ENCODE measurements around the gene BLID. TPM values are rescaled to one million over a fixed set of nuclear protein-coding genes. Genes with fewer than 3 reads are reported as not detected.

The BLID gene
- polyA plus RNA-seq, 1 donor (not counting 4 experiments of a cell fraction or from before 2014, with no cell fraction given), result 0.18 TPM

DNA sequence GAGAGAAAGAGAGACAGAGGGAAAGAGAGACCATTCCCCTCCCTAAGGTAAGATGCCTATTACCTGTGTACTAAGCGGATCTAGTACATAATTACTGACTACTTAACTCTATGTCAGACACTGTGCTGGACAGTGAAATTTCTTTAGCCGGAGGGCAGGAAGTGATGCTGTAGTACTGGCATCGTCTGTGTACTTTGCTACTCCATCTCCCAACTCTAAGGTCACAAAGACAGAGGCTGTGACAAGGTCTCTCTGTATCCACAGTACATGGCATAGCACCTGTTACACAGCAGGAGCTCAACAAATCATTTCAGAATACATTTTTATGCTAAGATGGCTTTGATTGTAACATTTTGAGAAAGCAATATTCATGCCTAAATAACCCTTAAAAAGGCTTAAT, 9.0 kb downstream of the BLID start:
- peaks cover 29% of the 10 kb centered on the region for H3K4me1 ChIP-seq (ENCODE audit: control insufficient read depth, extremely low read depth, insufficient read depth, low read length)
- no peaks in the 10 kb centered on the region for H3K9me3 ChIP-seq (ENCODE audit: control insufficient read depth, low read depth, low read length)
- DNase-seq (ENCODE audit: low read depth, low spot score) (no peak), FAIRE-seq (no peak)
- TF ChIP-seq, protein P1, sequence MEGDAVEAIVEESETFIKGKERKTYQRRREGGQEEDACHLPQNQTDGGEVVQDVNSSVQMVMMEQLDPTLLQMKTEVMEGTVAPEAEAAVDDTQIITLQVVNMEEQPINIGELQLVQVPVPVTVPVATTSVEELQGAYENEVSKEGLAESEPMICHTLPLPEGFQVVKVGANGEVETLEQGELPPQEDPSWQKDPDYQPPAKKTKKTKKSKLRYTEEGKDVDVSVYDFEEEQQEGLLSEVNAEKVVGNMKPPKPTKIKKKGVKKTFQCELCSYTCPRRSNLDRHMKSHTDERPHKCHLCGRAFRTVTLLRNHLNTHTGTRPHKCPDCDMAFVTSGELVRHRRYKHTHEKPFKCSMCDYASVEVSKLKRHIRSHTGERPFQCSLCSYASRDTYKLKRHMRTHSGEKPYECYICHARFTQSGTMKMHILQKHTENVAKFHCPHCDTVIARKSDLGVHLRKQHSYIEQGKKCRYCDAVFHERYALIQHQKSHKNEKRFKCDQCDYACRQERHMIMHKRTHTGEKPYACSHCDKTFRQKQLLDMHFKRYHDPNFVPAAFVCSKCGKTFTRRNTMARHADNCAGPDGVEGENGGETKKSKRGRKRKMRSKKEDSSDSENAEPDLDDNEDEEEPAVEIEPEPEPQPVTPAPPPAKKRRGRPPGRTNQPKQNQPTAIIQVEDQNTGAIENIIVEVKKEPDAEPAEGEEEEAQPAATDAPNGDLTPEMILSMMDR (optimal IDR thresholded peaks at IDR 0.05 in 1 of 3, IDR thresholded peaks at IDR 0.05 in 1 of 3, conservative IDR thresholded peaks at IDR 0.05 in 1 of 3; ENCODE audit: extremely low read depth in 1 of 3, insufficient read depth in 2 of 3, low read length in 3 of 3), result no peak
- TF ChIP-seq EZH2 (IDR thresholded peaks at IDR 0.05; ENCODE audit: low read length), result no peak
- H3K9ac ChIP-seq (ENCODE audit: control insufficient read depth, extremely low read depth, insufficient read depth, low read length), result no peak overlapping the region
- no peak overlapping the region for H2AFZ ChIP-seq (ENCODE audit: control insufficient read depth, low read length)
- H3K27ac ChIP-seq (ENCODE audit: control insufficient read depth, insufficient read depth, low read length), result no peak overlapping the region
- peaks cover 1 to 11% of the 10 kb centered on the region in 2 experiments for H3K36me3 ChIP-seq (ENCODE audit: control insufficient read depth in 2 of 2, extremely low read depth in 1 of 2, insufficient read depth in 2 of 2, low read length in 2 of 2)
- no peak overlapping the region for H3K4me3 ChIP-seq (ENCODE audit: control insufficient read depth in 2 of 3, extremely low read depth in 1 of 3, insufficient read depth in 2 of 3, low read depth in 1 of 3, low read length in 3 of 3)
- no peaks in the 10 kb centered on the region for H3K9me1 ChIP-seq (ENCODE audit: control insufficient read depth, extremely low read depth, insufficient read depth, low read length)
- dilution Hi-C loops (cut with MboI; ENCODE audit: extremely low pct_ligation_motif_present, low sequenced_read_pairs), result no loop called here
- H3K79me2 ChIP-seq (ENCODE audit: control insufficient read depth, insufficient read depth, low read length), result peaks cover 1% of the 10 kb centered on the region
- no peak overlapping the region for H3K4me2 ChIP-seq (ENCODE audit: control insufficient read depth, extremely low read depth, insufficient read depth, low read depth, low read length)
- no peaks in the 10 kb centered on the region for H4K20me1 ChIP-seq (ENCODE audit: control insufficient read depth, extremely low read depth, insufficient read depth, low read length)
- H3K27me3 ChIP-seq (ENCODE audit: control insufficient read depth, extremely low read depth, insufficient read depth, low read length), result no peaks in the 10 kb centered on the region

DNA sequence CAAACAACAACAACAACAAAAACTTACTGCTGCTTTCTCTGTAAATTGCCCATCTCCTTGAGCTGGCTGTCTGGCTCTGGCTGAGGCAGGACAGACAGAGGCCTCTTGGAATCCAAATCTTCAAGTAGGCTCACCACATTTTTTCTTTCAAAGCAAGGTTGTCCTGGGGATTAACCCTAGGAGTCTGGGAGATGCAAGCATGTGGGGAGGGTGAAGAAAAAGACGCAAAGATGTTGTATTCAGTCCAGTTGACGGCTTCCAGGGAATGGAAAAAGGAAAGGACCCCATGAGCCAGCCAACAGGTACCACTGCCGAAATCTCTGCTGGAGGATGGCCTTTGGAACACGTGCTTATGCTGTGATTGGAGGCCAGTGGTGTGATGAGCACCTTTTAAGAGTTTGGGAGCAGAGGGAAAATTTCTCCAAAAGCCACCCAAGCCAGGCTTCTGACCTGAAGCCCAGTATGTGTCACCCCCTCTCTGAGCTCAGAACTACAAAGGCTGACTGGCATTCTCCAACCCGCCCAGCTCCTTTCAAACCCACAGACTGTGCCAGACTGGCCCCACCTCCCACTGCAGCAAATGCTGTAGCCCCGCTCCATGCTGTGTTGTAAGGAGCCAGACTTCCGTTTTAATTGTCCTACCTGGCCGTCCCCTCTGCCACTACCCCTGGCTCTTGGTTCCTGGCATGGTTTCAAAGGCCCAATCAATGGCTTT, 10.8 kb downstream of the BLID start:
- TF ChIP-seq EZH2 (IDR thresholded peaks at IDR 0.05; ENCODE audit: low read length), result no peak
- TF ChIP-seq, protein P1 (optimal IDR thresholded peaks at IDR 0.05 in 1 of 3, IDR thresholded peaks at IDR 0.05 in 1 of 3, conservative IDR thresholded peaks at IDR 0.05 in 1 of 3; ENCODE audit: extremely low read depth in 1 of 3, insufficient read depth in 2 of 3, low read length in 3 of 3), result no peak
- H3K79me2 ChIP-seq (ENCODE audit: control insufficient read depth, insufficient read depth, low read length), result peaks cover 7% of the 10 kb centered on the region
- dilution Hi-C loops (cut with MboI; ENCODE audit: extremely low pct_ligation_motif_present, low sequenced_read_pairs), result no loop called here
- H3K9me3 ChIP-seq (ENCODE audit: control insufficient read depth, low read depth, low read length), result no peaks in the 10 kb centered on the region
- H4K20me1 ChIP-seq (ENCODE audit: control insufficient read depth, extremely low read depth, insufficient read depth, low read length), result no peaks in the 10 kb centered on the region
- no peak for DNase-seq (ENCODE audit: low read depth, low spot score)
- no peaks in the 10 kb centered on the region for H3K9me1 ChIP-seq (ENCODE audit: control insufficient read depth, extremely low read depth, insufficient read depth, low read length)
- peaks cover 1 to 11% of the 10 kb centered on the region in 2 experiments for H3K36me3 ChIP-seq (ENCODE audit: control insufficient read depth in 2 of 2, extremely low read depth in 1 of 2, insufficient read depth in 2 of 2, low read length in 2 of 2)
- H3K27me3 ChIP-seq (ENCODE audit: control insufficient read depth, extremely low read depth, insufficient read depth, low read length), result no peaks in the 10 kb centered on the region
- no peak overlapping the region for H3K4me2 ChIP-seq (ENCODE audit: control insufficient read depth, extremely low read depth, insufficient read depth, low read depth, low read length)
- no peak for FAIRE-seq
- H3K27ac ChIP-seq (ENCODE audit: control insufficient read depth, insufficient read depth, low read length), result no peak overlapping the region
- no peak overlapping the region for H3K4me3 ChIP-seq (ENCODE audit: control insufficient read depth in 2 of 3, extremely low read depth in 1 of 3, insufficient read depth in 2 of 3, low read depth in 1 of 3, low read length in 3 of 3)
- no peak overlapping the region for H3K9ac ChIP-seq (ENCODE audit: control insufficient read depth, extremely low read depth, insufficient read depth, low read length)
- no peak overlapping the region for H2AFZ ChIP-seq (ENCODE audit: control insufficient read depth, low read length)
- peaks cover 44% of the 10 kb centered on the region for H3K4me1 ChIP-seq (ENCODE audit: control insufficient read depth, extremely low read depth, insufficient read depth, low read length)

Measured in keratinocyte (primary cell).